Measurements from ENCODE around the gene RUVBL1. TPM values are rescaled to one million over a fixed set of nuclear protein-coding genes. Genes with fewer than 3 reads are reported as not detected.

RUVBL1 gene
- 80.8 TPM for polyA plus RNA-seq (2013, experiment 1 of 2)
- polyA plus RNA-seq (2013, experiment 2 of 2): 75.4 TPM

DNA sequence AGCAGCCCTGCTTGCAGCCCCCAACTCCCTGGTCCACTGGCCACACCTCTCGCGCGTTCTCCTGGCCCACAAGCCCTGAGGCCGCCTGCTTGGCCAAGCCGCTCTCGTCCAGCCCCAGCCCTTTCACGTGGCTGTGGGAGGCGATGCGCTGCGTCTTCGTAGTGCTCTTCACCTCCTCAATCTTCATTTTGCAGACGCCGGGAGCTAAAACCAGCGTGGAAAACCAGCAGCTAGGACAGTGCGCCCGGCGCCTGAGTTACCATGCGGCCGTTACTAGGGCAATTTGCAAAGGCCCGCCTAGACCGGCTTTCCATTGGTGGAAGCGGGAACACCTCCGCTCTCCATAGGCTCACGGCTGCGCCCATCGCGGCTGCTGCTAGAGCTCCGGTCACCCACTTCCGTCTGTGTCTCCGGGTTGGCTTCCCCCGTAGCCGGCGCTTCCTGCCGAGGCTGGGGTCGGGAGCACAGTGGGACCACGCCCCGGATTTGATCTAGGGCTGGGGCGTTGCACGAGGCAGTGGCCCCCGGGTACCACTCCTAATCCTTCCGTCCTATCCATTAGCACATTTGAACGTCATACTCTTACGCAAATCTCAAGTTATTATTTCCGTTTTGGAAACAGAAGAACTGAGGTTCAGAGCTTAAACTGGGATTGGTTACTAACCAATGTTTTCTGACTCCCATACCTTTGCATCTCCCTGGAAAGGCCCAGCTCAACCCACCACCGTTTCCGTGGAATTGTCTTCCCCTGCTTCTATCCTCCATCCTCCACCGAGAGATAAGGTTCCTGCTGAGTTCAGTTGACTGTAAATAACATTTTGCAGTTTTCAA is at the start of gene RUVBL1:
Gene RUVBL1 (minus strand): TSS at position 275 of the 831 bp plus-strand sequence. CDS start 88 bp downstream, at position 187.
- Histone ChIP-seq H3K9me3 (ENCODE audit: control insufficient read depth, low read length) (no peaks in the 10 kb centered on the region), H3K36me3 (ENCODE audit: control insufficient read depth, insufficient read depth, low read length) (peaks cover 12% of the 10 kb centered on the region), H3K27ac (ENCODE audit: low read depth, low read length, severe bottlenecking) (peak within 1 kb of the TSS; percentile 96), H3K4me1 (ENCODE audit: control insufficient read depth, insufficient read depth, low read length, poor library complexity, severe bottlenecking) (no peaks in the 10 kb centered on the region), H3K4me3 (ENCODE audit: extremely low read depth, insufficient read depth, low read length, poor library complexity, severe bottlenecking) (peak within 1 kb of the TSS; percentile 91)
- 3 to 6% methylated on average over 37 to 44 of the region's 47 CpGs for WGBS, 2 experiments (ENCODE audit: insufficient coverage in 2 of 2)

DNA sequence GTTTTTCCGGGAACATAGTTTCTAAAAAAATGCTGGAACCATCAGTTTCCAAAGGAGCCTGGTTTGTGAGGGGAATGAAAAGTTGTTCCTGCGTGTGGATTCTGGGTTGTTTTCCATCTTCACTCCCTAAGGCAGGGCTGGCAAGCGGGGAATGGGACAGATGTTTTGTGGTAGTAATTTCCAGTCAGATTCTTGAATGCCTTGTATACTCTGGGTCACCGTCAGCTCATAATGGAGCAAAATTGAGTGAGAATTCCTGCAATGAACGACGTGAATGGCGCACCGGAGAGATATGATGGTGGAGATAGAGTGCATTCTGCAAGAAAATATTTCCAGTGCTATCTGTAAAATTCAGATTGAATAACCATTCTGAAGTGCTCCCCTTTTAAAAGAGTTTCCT is 49.6 kb upstream of the RUVBL1 start:
- Histone ChIP-seq H3K36me3 (ENCODE audit: control insufficient read depth, insufficient read depth, low read length) (no peaks in the 10 kb centered on the region), H3K4me1 (ENCODE audit: control insufficient read depth, insufficient read depth, low read length, poor library complexity, severe bottlenecking) (peaks cover 8% of the 10 kb centered on the region), H3K4me3 (ENCODE audit: extremely low read depth, insufficient read depth, low read length, poor library complexity, severe bottlenecking) (no peak overlapping the region), H3K27ac (ENCODE audit: low read depth, low read length, severe bottlenecking) (no peak overlapping the region), H3K9me3 (ENCODE audit: control insufficient read depth, low read length) (no peaks in the 10 kb centered on the region)
- WGBS, 2 experiments (ENCODE audit: insufficient coverage in 2 of 2): 98 to 100% methylated on average over 1 to 5 of the region's 8 CpGs

DNA sequence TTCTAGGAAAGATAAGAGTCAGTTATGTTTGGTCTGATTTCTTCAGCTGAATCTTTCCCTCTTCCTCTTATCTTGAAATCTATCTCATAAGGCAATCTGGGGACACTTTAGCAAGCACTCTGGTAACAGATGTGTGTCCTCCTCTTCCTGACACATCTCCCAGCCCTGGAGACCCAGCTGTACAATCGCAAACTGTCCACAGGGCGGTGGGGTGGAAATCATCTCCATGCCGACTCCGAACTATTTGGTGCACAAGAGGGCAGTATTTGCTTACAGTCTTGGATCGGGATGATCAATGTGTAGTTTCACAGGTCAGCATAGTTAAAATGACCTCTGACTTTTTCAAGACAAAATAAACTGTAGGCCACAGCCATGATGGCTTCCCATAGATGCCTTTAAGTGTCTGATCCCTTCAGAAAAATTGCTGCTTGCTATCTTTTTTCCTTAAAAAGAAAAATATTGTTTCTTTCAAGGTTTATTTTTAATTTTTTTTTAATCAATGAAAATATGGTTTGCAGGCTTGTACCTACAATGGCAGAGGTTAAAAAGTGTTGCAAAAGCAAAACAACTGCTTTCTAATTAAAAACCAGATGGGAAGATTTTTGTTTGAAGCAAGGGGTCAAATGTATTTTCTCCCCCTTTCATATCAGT is 47.4 kb upstream of the RUVBL1 start:
- Histone ChIP-seq H3K36me3 (ENCODE audit: control insufficient read depth, insufficient read depth, low read length) (peaks cover 2% of the 10 kb centered on the region), H3K4me1 (ENCODE audit: control insufficient read depth, insufficient read depth, low read length, poor library complexity, severe bottlenecking) (peaks cover 21% of the 10 kb centered on the region), H3K9me3 (ENCODE audit: control insufficient read depth, low read length) (no peaks in the 10 kb centered on the region), H3K27ac (ENCODE audit: low read depth, low read length, severe bottlenecking) (no peak overlapping the region), H3K4me3 (ENCODE audit: extremely low read depth, insufficient read depth, low read length, poor library complexity, severe bottlenecking) (no peak overlapping the region)
- 73 to 80% methylated on average over 5 of the region's 5 CpGs for WGBS, 2 experiments (ENCODE audit: insufficient coverage in 2 of 2)

DNA sequence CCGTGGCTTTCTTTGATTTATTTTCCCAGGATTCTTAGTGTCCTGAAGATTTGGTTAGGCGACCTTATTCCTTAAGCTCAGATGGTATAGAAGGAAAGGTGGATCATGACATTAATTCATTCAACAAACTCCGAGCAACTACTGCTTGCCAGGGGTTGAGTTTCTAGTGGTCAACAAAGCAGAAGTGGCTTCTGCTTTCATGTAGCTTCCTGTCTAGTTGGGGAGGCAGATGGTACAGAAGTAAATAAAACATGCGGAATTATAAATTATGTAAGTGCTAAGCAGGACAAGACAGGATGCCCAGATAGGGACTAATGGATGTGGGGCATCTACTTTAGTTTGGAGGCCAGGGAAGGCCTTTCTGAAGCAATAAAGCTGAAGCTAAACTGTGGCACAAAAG is 45.2 kb upstream of the RUVBL1 start:
- Histone ChIP-seq H3K36me3 (ENCODE audit: control insufficient read depth, insufficient read depth, low read length) (peaks cover 3% of the 10 kb centered on the region), H3K4me1 (ENCODE audit: control insufficient read depth, insufficient read depth, low read length, poor library complexity, severe bottlenecking) (peaks cover 18% of the 10 kb centered on the region), H3K4me3 (ENCODE audit: extremely low read depth, insufficient read depth, low read length, poor library complexity, severe bottlenecking) (no peak overlapping the region), H3K9me3 (ENCODE audit: control insufficient read depth, low read length) (no peaks in the 10 kb centered on the region), H3K27ac (ENCODE audit: low read depth, low read length, severe bottlenecking) (no peak overlapping the region)
- WGBS, 2 experiments (ENCODE audit: insufficient coverage in 2 of 2): 100% methylated on average over 1 of the region's 4 CpGs

DNA sequence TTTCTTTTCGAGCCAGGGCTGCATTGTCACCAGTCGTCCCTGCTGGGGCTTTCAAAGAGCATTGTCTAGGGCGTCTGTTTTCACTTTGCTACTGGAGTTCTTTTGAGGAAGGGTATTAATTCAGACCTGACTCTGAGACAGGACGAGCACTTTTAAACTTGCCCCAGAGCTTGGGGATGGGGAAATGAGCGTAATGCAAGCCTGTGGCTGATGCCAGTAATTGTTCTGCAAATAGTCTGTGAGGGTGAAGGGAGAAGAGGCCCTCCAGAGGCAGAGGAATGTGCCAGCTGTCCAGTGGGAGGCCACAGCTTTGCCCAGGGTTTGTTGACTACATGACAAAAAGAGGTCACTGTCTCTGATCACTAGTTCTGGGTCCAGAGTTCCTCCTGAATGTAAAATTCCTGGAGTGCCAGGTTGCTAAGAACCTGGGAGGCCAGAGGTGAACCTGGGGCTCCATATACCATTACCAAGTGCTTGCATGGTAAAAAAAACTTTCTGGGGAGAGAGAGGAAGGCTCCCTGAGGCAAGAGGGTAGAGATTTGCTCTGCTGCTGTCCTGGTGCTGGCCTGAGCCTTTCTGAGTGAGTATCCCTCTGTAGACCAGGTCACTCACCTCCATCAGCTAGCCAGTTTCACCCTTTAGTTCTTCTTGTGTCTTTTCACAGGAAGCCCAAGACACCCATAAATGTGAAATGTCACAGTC is 44.5 kb upstream of the RUVBL1 start:
- Histone ChIP-seq H3K27ac (ENCODE audit: low read depth, low read length, severe bottlenecking) (peak overlapping the region; percentile 46), H3K36me3 (ENCODE audit: control insufficient read depth, insufficient read depth, low read length) (peaks cover 3% of the 10 kb centered on the region), H3K4me3 (ENCODE audit: extremely low read depth, insufficient read depth, low read length, poor library complexity, severe bottlenecking) (no peak overlapping the region), H3K4me1 (ENCODE audit: control insufficient read depth, insufficient read depth, low read length, poor library complexity, severe bottlenecking) (peaks cover 15% of the 10 kb centered on the region), H3K9me3 (ENCODE audit: control insufficient read depth, low read length) (no peaks in the 10 kb centered on the region)
- WGBS, 2 experiments (ENCODE audit: insufficient coverage in 2 of 2): 37 to 48% methylated on average over 5 of the region's 5 CpGs

DNA sequence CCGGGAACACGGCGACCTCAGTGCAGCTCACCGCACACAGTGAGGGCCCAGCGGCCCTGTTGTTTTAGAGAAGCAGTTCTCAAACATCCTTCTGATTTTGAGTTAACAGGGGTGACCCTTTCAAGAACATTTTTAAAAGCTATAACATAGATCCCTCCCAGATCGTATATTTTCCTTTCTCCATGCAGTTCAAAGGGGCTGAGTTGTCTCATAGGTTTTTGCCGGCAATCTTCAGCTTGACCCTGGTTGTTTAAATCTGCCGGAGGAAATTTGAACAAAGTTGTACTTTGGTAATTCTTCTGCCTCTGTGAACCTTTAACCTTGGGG is 44.0 kb upstream of the RUVBL1 start:
- Histone ChIP-seq H3K4me1 (ENCODE audit: control insufficient read depth, insufficient read depth, low read length, poor library complexity, severe bottlenecking) (peaks cover 15% of the 10 kb centered on the region), H3K36me3 (ENCODE audit: control insufficient read depth, insufficient read depth, low read length) (peaks cover 3% of the 10 kb centered on the region), H3K4me3 (ENCODE audit: extremely low read depth, insufficient read depth, low read length, poor library complexity, severe bottlenecking) (no peak overlapping the region), H3K9me3 (ENCODE audit: control insufficient read depth, low read length) (no peaks in the 10 kb centered on the region), H3K27ac (ENCODE audit: low read depth, low read length, severe bottlenecking) (peak overlapping the region; percentile 46)
- WGBS, 2 experiments (ENCODE audit: insufficient coverage in 2 of 2): 91 to 98% methylated on average over 7 to 8 of the region's 8 CpGs

DNA sequence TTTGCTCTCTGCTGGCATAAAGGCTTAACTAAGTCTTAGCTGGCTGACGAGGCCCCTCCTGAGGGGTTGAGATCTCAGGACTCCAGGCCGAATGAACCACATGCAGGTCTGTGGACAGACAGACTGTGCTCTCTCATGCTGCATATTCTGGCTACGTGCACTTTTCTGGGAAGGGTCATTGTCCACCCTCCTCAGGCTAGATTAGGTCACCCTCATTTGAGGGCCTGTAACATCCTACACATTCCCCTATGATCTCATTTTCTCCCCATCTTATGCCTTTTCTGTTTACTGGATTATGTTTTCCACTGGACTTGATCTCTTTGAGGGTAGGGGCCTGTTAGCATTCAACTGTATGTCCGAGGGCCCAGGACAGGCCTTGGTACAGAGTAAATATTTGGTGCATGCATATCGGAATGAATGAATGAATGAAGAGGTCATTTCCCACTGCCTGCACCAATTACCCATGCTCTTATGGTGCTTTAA is 43.4 kb upstream of the RUVBL1 start:
- Histone ChIP-seq H3K9me3 (ENCODE audit: control insufficient read depth, low read length) (no peaks in the 10 kb centered on the region), H3K27ac (ENCODE audit: low read depth, low read length, severe bottlenecking) (no peak overlapping the region), H3K36me3 (ENCODE audit: control insufficient read depth, insufficient read depth, low read length) (peaks cover 3% of the 10 kb centered on the region), H3K4me3 (ENCODE audit: extremely low read depth, insufficient read depth, low read length, poor library complexity, severe bottlenecking) (no peak overlapping the region), H3K4me1 (ENCODE audit: control insufficient read depth, insufficient read depth, low read length, poor library complexity, severe bottlenecking) (peaks cover 15% of the 10 kb centered on the region)
- WGBS, 2 experiments (ENCODE audit: insufficient coverage in 2 of 2): 87 to 100% methylated on average over 3 to 5 of the region's 5 CpGs

DNA sequence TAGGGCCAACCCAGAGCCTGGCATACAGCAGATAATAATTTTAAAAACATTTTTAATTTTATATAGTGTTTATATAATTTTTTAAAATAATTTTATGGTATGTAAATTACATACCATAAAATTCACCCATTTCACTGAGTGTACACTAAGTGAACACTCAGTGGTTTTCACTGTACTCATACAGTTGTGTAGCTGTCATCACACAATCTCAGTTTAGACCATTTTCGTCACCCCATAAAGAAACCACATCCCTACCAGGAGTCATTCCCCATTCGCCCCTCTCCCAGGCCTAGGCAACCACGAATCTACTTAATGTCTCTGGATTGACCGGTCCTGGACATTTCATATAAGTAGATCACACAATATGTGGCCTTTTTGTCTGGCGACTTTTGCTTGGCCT is 39.8 kb upstream of the RUVBL1 start:
- H3K27ac ChIP-seq (ENCODE audit: low read depth, low read length, severe bottlenecking): no peak overlapping the region
- H3K4me1 ChIP-seq (ENCODE audit: control insufficient read depth, insufficient read depth, low read length, poor library complexity, severe bottlenecking): peaks cover 15% of the 10 kb centered on the region
- H3K9me3 ChIP-seq (ENCODE audit: control insufficient read depth, low read length): no peaks in the 10 kb centered on the region
- WGBS, 2 experiments (ENCODE audit: insufficient coverage in 2 of 2): 93 to 98% methylated on average over 5 of the region's 5 CpGs
- H3K4me3 ChIP-seq (ENCODE audit: extremely low read depth, insufficient read depth, low read length, poor library complexity, severe bottlenecking): no peak overlapping the region
- H3K36me3 ChIP-seq (ENCODE audit: control insufficient read depth, insufficient read depth, low read length): peaks cover 3% of the 10 kb centered on the region

DNA sequence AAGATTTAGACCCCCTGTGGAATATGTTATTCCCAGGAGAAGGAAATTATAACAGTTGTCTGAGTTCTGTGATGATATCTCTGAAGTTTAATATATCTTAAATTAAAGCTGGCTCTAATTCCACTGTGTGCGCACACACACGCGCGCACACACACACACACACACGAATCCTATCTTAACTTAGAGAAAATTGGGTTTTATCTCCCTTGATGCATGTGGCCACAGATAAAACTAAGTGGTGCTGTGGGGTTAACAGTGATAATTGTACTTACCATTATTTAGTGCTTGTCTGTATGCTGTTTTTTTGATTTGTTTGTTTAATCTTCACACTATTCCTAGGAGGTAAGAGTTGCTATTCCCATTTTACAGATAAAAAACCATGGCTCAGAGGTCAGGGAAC is 37.0 kb upstream of the RUVBL1 start:
- H3K4me3 ChIP-seq (ENCODE audit: extremely low read depth, insufficient read depth, low read length, poor library complexity, severe bottlenecking): no peak overlapping the region
- no peaks in the 10 kb centered on the region for H3K4me1 ChIP-seq (ENCODE audit: control insufficient read depth, insufficient read depth, low read length, poor library complexity, severe bottlenecking)
- no CpG with 5 or more reads among the region's 5 CpGs for WGBS, 2 experiments (ENCODE audit: insufficient coverage in 2 of 2)
- peaks cover 21% of the 10 kb centered on the region for H3K36me3 ChIP-seq (ENCODE audit: control insufficient read depth, insufficient read depth, low read length)
- H3K9me3 ChIP-seq (ENCODE audit: control insufficient read depth, low read length): no peaks in the 10 kb centered on the region
- no peak overlapping the region for H3K27ac ChIP-seq (ENCODE audit: low read depth, low read length, severe bottlenecking)

DNA sequence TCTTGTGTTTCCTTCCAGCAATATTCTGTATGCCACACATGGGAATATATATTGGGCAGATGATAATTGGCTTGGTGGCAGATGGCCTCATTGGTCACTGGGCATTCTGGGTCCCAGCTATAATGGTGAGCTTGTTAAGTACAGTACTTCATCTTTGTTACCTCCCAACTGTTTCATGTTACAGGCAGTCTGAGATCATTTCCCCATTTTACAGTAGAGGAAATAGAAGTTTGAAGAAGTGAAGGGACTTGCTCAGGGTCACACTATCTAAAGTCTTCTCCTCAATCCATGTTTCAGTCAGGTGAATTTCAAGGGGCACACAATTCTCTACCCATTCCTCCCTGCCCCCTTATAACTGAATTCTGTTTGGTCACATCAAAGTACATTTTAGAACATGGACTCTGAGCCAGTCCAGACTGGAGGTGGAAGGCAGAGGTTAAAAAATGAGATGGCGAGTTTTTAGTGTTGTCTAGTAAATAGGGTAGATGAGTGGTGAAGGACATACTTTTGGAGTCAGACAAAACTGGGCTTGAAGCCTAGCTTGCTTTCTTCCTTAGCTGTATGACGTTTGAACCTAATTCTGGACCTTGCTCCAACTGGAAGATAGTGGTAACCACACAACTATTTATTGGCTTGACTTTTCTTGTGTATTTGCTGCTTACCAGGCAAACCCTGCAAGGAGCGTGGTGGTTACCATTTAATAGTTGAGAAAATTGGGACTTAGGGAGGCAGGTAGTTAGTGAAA is 32.2 kb upstream of the RUVBL1 start:
- H3K4me1 ChIP-seq (ENCODE audit: control insufficient read depth, insufficient read depth, low read length, poor library complexity, severe bottlenecking): no peaks in the 10 kb centered on the region
- 90% methylated on average over 2 to 3 of the region's 3 CpGs for WGBS, 2 experiments (ENCODE audit: insufficient coverage in 2 of 2)
- no peaks in the 10 kb centered on the region for H3K9me3 ChIP-seq (ENCODE audit: control insufficient read depth, low read length)

More for the DNA sequence above, 32.2 kb upstream of the RUVBL1 start:
- Histone ChIP-seq H3K27ac (ENCODE audit: low read depth, low read length, severe bottlenecking) (no peak overlapping the region), H3K4me3 (ENCODE audit: extremely low read depth, insufficient read depth, low read length, poor library complexity, severe bottlenecking) (no peak overlapping the region), H3K36me3 (ENCODE audit: control insufficient read depth, insufficient read depth, low read length) (peaks cover 21% of the 10 kb centered on the region)
